ENCODE results near the gene AK9. TPM values are rescaled to one million over a fixed set of nuclear protein-coding genes. Genes with fewer than 3 reads are reported as not detected.

Gene AK9
- polyA plus RNA-seq, 1 of the 3 experiments (the other 2 are of a cell fraction), result 0.76 TPM

DNA sequence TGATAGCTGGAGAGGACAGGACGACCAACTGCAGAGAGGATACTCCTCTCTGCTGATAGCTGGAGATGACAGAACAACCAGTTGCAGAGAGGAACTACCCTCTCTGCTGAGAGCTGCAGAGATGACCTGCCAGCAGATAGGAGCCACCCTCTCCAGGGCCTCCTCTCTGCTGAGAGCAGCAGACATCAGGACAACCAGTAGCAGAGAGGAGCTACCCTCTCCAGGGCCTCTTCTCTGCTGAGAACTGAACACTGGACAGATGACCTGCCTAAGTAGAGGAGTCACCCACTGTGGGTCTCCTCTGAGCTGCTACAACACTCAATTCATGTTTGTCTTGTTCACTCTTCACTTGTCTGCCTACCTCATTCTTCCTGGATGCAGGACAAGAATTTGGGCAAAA lies 180.6 kb downstream of the AK9 start:
- no peaks in the 10 kb centered on the region for H3K36me3 ChIP-seq (replicated peaks in 1 of 2; ENCODE audit: control insufficient read depth in 1 of 2, insufficient read depth in 2 of 2, low read length in 1 of 2)

More for the DNA sequence above, 180.6 kb downstream of the AK9 start:
- Histone ChIP-seq H3K79me2 (ENCODE audit: insufficient read depth) (no peaks in the 10 kb centered on the region), H3K9ac (no peak overlapping the region), H3K27ac (ENCODE audit: low read depth in 2 of 2, low read length in 1 of 2) (no peak overlapping the region), H3K9me2 (no peaks in the 10 kb centered on the region), H3K4me3 (ENCODE audit: low read depth in 2 of 2, low read length in 1 of 2) (no peak overlapping the region), H3K4me1 (ENCODE audit: control insufficient read depth in 1 of 2, insufficient read depth in 2 of 2, low read depth in 1 of 2, low read length in 1 of 2) (peaks cover 0 to 11% of the 10 kb centered on the region in 2 experiments; a peak in 1 of 4 replicates), H3K9me3 (no peaks in the 10 kb centered on the region), H2AFZ (ENCODE audit: low read depth) (no peak overlapping the region), H4K20me1 (ENCODE audit: insufficient read depth) (no peaks in the 10 kb centered on the region), H3K4me2 (no peak overlapping the region), H3K27me3 (ENCODE audit: insufficient read depth) (no peaks in the 10 kb centered on the region), H3F3A (replicated peaks; ENCODE audit: insufficient read depth) (peaks cover 4% of the 10 kb centered on the region)
- TF ChIP-seq RFX5 (IDR thresholded peaks at IDR 0.05; ENCODE audit: low read length) (no peak), NRF1 (IDR thresholded peaks at IDR 0.05; ENCODE audit: low read depth, low read length) (no peak), NFIC (IDR thresholded peaks at IDR 0.05; ENCODE audit: borderline replicate concordance) (no peak), EZH2phosphoT487 (IDR thresholded peaks at IDR 0.05; ENCODE audit: borderline replicate concordance, low read depth) (no peak), RCOR1 (IDR thresholded peaks at IDR 0.05; ENCODE audit: low read length) (no peak), GATA2 (CRISPR knock-in tag; IDR thresholded peaks at IDR 0.05) (no peak), TEAD4 (IDR thresholded peaks at IDR 0.05; ENCODE audit: borderline replicate concordance, insufficient read depth) (no peak)
- TF ChIP-seq, protein P1, sequence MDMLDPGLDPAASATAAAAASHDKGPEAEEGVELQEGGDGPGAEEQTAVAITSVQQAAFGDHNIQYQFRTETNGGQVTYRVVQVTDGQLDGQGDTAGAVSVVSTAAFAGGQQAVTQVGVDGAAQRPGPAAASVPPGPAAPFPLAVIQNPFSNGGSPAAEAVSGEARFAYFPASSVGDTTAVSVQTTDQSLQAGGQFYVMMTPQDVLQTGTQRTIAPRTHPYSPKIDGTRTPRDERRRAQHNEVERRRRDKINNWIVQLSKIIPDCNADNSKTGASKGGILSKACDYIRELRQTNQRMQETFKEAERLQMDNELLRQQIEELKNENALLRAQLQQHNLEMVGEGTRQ (IDR thresholded peaks at IDR 0.05; ENCODE audit: borderline replicate concordance, low read depth, low read length), result no peak
- TF ChIP-seq, protein P2, sequence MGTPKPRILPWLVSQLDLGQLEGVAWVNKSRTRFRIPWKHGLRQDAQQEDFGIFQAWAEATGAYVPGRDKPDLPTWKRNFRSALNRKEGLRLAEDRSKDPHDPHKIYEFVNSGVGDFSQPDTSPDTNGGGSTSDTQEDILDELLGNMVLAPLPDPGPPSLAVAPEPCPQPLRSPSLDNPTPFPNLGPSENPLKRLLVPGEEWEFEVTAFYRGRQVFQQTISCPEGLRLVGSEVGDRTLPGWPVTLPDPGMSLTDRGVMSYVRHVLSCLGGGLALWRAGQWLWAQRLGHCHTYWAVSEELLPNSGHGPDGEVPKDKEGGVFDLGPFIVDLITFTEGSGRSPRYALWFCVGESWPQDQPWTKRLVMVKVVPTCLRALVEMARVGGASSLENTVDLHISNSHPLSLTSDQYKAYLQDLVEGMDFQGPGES (IDR thresholded peaks at IDR 0.05; ENCODE audit: low read depth, low read length), result no peak
- TF ChIP-seq, protein P3, sequence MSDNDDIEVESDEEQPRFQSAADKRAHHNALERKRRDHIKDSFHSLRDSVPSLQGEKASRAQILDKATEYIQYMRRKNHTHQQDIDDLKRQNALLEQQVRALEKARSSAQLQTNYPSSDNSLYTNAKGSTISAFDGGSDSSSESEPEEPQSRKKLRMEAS (IDR thresholded peaks at IDR 0.05; ENCODE audit: low read depth), result no peak
- TF ChIP-seq, protein P4, sequence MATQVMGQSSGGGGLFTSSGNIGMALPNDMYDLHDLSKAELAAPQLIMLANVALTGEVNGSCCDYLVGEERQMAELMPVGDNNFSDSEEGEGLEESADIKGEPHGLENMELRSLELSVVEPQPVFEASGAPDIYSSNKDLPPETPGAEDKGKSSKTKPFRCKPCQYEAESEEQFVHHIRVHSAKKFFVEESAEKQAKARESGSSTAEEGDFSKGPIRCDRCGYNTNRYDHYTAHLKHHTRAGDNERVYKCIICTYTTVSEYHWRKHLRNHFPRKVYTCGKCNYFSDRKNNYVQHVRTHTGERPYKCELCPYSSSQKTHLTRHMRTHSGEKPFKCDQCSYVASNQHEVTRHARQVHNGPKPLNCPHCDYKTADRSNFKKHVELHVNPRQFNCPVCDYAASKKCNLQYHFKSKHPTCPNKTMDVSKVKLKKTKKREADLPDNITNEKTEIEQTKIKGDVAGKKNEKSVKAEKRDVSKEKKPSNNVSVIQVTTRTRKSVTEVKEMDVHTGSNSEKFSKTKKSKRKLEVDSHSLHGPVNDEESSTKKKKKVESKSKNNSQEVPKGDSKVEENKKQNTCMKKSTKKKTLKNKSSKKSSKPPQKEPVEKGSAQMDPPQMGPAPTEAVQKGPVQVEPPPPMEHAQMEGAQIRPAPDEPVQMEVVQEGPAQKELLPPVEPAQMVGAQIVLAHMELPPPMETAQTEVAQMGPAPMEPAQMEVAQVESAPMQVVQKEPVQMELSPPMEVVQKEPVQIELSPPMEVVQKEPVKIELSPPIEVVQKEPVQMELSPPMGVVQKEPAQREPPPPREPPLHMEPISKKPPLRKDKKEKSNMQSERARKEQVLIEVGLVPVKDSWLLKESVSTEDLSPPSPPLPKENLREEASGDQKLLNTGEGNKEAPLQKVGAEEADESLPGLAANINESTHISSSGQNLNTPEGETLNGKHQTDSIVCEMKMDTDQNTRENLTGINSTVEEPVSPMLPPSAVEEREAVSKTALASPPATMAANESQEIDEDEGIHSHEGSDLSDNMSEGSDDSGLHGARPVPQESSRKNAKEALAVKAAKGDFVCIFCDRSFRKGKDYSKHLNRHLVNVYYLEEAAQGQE (IDR thresholded peaks at IDR 0.05; ENCODE audit: low read depth, low read length), result no peak
- 38% methylated on average over 1 of the region's 1 CpG for WGBS (ENCODE audit: low lambda C conversion rate)
- CTCF ChIA-PET, result interaction anchor here (0.9 kb wide), 1 partner anchor 880 kb away, joined by 3 read pairs; no protein-coding TSS in a partner anchor
- POLR2A ChIA-PET, result no interaction called here
- no peak for DNase-seq
